Urinary bladder (tissue), 4 donors: ENCODE data around the gene ABHD17B. TPM values are rescaled to one million over a fixed set of nuclear protein-coding genes. Genes with fewer than 3 reads are reported as not detected.
"Not testable (repeated sequence)": the region's sequence is repeated elsewhere in the genome, so short reads cannot be mapped to it uniquely, and the experiment has no call there.

Experiments
- DNase-seq: peaks from one replicate; pipeline ENCODE4 v3.0.0-alpha.2; 2015; ENCODE audit errors: extremely low spot score
- H3K27ac ChIP-seq: one replicate; pipeline ENCODE4 v1.5.1; 2013; ENCODE audit warnings: low read depth, mild to moderate bottlenecking, moderate library complexity
- H3K36me3 ChIP-seq: one replicate; pipeline ENCODE4 v1.6.1; 2013; ENCODE audit warnings: mild to moderate bottlenecking, moderate library complexity; ENCODE audit not compliant: insufficient read depth
- H3K4me1 ChIP-seq: one replicate; pipeline ENCODE4 v1.6.1; 2013; ENCODE audit warnings: mild to moderate bottlenecking, moderate library complexity; ENCODE audit not compliant: insufficient read depth
- H3K4me3 ChIP-seq: one replicate; pipeline ENCODE4 v1.5.1; 2013; ENCODE audit warnings: low read depth, low read length
- WGBS: extraction: QIAGEN DNeasy Blood & Tissue Kit; methylation state at CpG from one replicate; pipeline ENCODE4 v1.1.7; 2013; 5-methylcytosine and 5-hydroxymethylcytosine counted together
- polyA plus RNA-seq: library from polyadenylated mRNA; stranded (reverse); fragments of 200-250 nt; gene quantifications from one replicate; pipeline ENCODE4 v1.2.3, GENCODE V29; 2013
- total RNA-seq: library from RNA; depleted of rRNA; stranded (reverse); fragments of >200 nt; gene quantifications from one replicate; pipeline ENCODE4 v1.2.3, GENCODE V29; 2014
- donor health status: healthy with polysubstance abuse.
- donor health status: healthy.

ABHD17B gene
- total and polyA plus RNA-seq, 2 donors = 11.7 to 46.6 TPM

GRCh38 chr9:71901695-71902597 lies 9.0 kb downstream of the ABHD17B start:
- no peaks in the 10 kb centered on the region for H3K4me1 ChIP-seq
- DNase-seq = no peak
- WGBS = 69% methylated on average over 6 of the region's 6 CpGs
- no peak overlapping the region for H3K27ac ChIP-seq
- H3K36me3 ChIP-seq = no peaks in the 10 kb centered on the region
- H3K4me3 ChIP-seq = no peak overlapping the region

GRCh38 chr9:71898756-71899155 lies 12.2 kb downstream of the ABHD17B start:
- not testable (repeated sequence) for H3K27ac ChIP-seq, H3K36me3 ChIP-seq, H3K4me1 ChIP-seq, DNase-seq, H3K4me3 ChIP-seq
- 97% methylated on average over 6 of the region's 6 CpGs for WGBS

GRCh38 chr9:71897577-71897976 lies 13.4 kb downstream of the ABHD17B start:
- Histone ChIP-seq H3K4me1 (no peaks in the 10 kb centered on the region), H3K27ac (no peak overlapping the region), H3K36me3 (no peaks in the 10 kb centered on the region), H3K4me3 (no peak overlapping the region)
- 77% methylated on average over 1 of the region's 1 CpG for WGBS
- no peak for DNase-seq

- H3K36me3 ChIP-seq = no peaks in the 10 kb centered on the region
- H3K4me1 ChIP-seq = no peaks in the 10 kb centered on the region
- no peak for DNase-seq
- H3K27ac ChIP-seq = no peak overlapping the region
- no peak overlapping the region for H3K4me3 ChIP-seq
Measured at GRCh38 chr9:71896761-71897160, 14.2 kb downstream of the ABHD17B start.

- Histone ChIP-seq H3K36me3 (no peaks in the 10 kb centered on the region), H3K4me1 (no peaks in the 10 kb centered on the region), H3K27ac (no peak overlapping the region), H3K4me3 (no peak overlapping the region)
- no peak for DNase-seq
Measured at GRCh38 chr9:71895955-71896354, 15.0 kb downstream of the ABHD17B start.

- Histone ChIP-seq H3K27ac (no peak overlapping the region), H3K4me1 (no peaks in the 10 kb centered on the region)
Measured at GRCh38 chr9:71895117-71895516, 15.9 kb downstream of the ABHD17B start.

GRCh38 chr9:71891557-71892189 lies 19.3 kb downstream of the ABHD17B start:
- Histone ChIP-seq H3K36me3 (no peaks in the 10 kb centered on the region), H3K4me1 (no peaks in the 10 kb centered on the region), H3K27ac (no peak overlapping the region), H3K4me3 (no peak overlapping the region)
- no peak for DNase-seq
- WGBS = 89% methylated on average over 4 of the region's 4 CpGs

More at GRCh38 chr9:71895117-71895516, 15.9 kb downstream of the ABHD17B start:
- Histone ChIP-seq H3K4me3 (no peak overlapping the region), H3K36me3 (no peaks in the 10 kb centered on the region)
- DNase-seq = no peak

- WGBS = 85% methylated on average over 3 of the region's 3 CpGs
- Histone ChIP-seq H3K36me3 (no peaks in the 10 kb centered on the region), H3K4me1 (no peaks in the 10 kb centered on the region), H3K27ac (no peak overlapping the region), H3K4me3 (no peak overlapping the region)
- no peak for DNase-seq
Measured at GRCh38 chr9:71890042-71890679, 20.8 kb downstream of the ABHD17B start.

- H3K4me1 ChIP-seq = no peaks in the 10 kb centered on the region
- 76% methylated on average over 1 of the region's 1 CpG for WGBS
- no peak for DNase-seq
- H3K36me3 ChIP-seq = no peaks in the 10 kb centered on the region
- H3K4me3 ChIP-seq = no peak overlapping the region
- H3K27ac ChIP-seq = no peak overlapping the region
Measured at GRCh38 chr9:71887362-71887761, 23.6 kb downstream of the ABHD17B start.

- 96% methylated on average over 10 of the region's 10 CpGs for WGBS
- Histone ChIP-seq H3K4me3 (no peak overlapping the region), H3K27ac (no peak overlapping the region), H3K36me3 (no peaks in the 10 kb centered on the region), H3K4me1 (no peaks in the 10 kb centered on the region)
- DNase-seq = no peak
Measured at GRCh38 chr9:71886541-71886940, 24.5 kb downstream of the ABHD17B start.

- DNase-seq = no peak
- no peak overlapping the region for H3K27ac ChIP-seq
- H3K4me3 ChIP-seq = no peak overlapping the region
- H3K4me1 ChIP-seq = no peaks in the 10 kb centered on the region
- no peaks in the 10 kb centered on the region for H3K36me3 ChIP-seq
- WGBS = 95% methylated on average over 1 of the region's 1 CpG
Measured at GRCh38 chr9:71886015-71886414, 25.0 kb downstream of the ABHD17B start.

- Histone ChIP-seq H3K27ac (peak overlapping the region; percentile 23), H3K36me3 (no peaks in the 10 kb centered on the region), H3K4me1 (no peaks in the 10 kb centered on the region), H3K4me3 (no peak overlapping the region)
- WGBS = 58% methylated on average over 2 of the region's 2 CpGs
- DNase-seq = no peak
Measured at GRCh38 chr9:71885467-71885866, 25.5 kb downstream of the ABHD17B start.

- H3K4me3 ChIP-seq = no peak overlapping the region
- no peak overlapping the region for H3K27ac ChIP-seq
- no peak for DNase-seq
- no peaks in the 10 kb centered on the region for H3K36me3 ChIP-seq
- H3K4me1 ChIP-seq = no peaks in the 10 kb centered on the region
Measured at GRCh38 chr9:71884005-71884404, 27.0 kb downstream of the ABHD17B start.

GRCh38 chr9:71879644-71880174 lies 31.3 kb downstream of the ABHD17B start:
- Histone ChIP-seq H3K27ac (no peak overlapping the region), H3K4me1 (no peaks in the 10 kb centered on the region), H3K36me3 (no peaks in the 10 kb centered on the region), H3K4me3 (no peak overlapping the region)
- 94% methylated on average over 2 of the region's 2 CpGs for WGBS
- no peak for DNase-seq
